CD14-positive monocyte (primary cell): ENCODE data around the gene VASN. TPM values are rescaled to one million over a fixed set of nuclear protein-coding genes. Genes with fewer than 3 reads are reported as not detected.

Source experiments
- DNase-seq, 3 donors: peaks; one replicate each; pipeline ENCODE4 v3.0.0-alpha.2; 2011 to 2022
- H2AFZ ChIP-seq: 2 replicates; pipeline ENCODE4 v1.6.0; 2012; ENCODE audit warnings: mild to moderate bottlenecking, low read depth, low read length, inconsistent platforms; ENCODE audit not compliant: insufficient read depth, poor library complexity, severe bottlenecking
- H3K27ac ChIP-seq, 2 donors: 1 replicate in 1 of 2; 2 replicates in 1 of 2; pipeline ENCODE4 v1.5.1; 2012 to 2013; ENCODE audit warnings: low read length in 2 of 2, control low read depth in 1 of 2, inconsistent platforms in 1 of 2, low read depth in 1 of 2, mild to moderate bottlenecking in 1 of 2
- H3K27me3 ChIP-seq, 2 donors: one replicate each; pipeline versions ENCODE4 v1.6.0 to v1.6.1; 2011 to 2013; ENCODE audit warnings: low read length in 2 of 2; ENCODE audit not compliant: control insufficient read depth in 2 of 2, insufficient read depth in 2 of 2
- H3K36me3 ChIP-seq, 2 donors: replicated peaks in 1 of 2; 1 replicate in 1 of 2; 2 replicates in 1 of 2; pipeline versions ENCODE4 v1.5.1 to v1.6.1; 2012 to 2013; ENCODE audit warnings: low read length in 2 of 2, control low read depth in 1 of 2, inconsistent platforms in 1 of 2, mild to moderate bottlenecking in 1 of 2; ENCODE audit not compliant: insufficient read depth in 2 of 2, control insufficient read depth in 1 of 2
- H3K4me1 ChIP-seq, 2 donors: 1 replicate in 1 of 2; 2 replicates in 1 of 2; pipeline versions ENCODE4 v1.5.1 to v1.6.1; 2012 to 2013; ENCODE audit warnings: low read length in 2 of 2, control low read depth in 1 of 2, inconsistent platforms in 1 of 2, mild to moderate bottlenecking in 1 of 2, moderate library complexity in 1 of 2; ENCODE audit not compliant: insufficient read depth in 2 of 2, control insufficient read depth in 1 of 2
- H3K4me2 ChIP-seq: replicated peaks from 2 replicates; pipeline ENCODE3; 2012; ENCODE audit warnings: low read length, moderate library complexity, mild to moderate bottlenecking; ENCODE audit not compliant: poor library complexity, severe bottlenecking; ENCODE audit errors: extremely low read depth
- H3K4me3 ChIP-seq, 3 experiments: fragments of 200-600 bp in 1 of 3; sonication (generic) in 1 of 3; replicated peaks in 1 of 3; 1 replicate in 2 of 3; 2 replicates in 1 of 3; pipeline ENCODE4 v1.5.1; 2011 to 2013; ENCODE audit warnings: low read length in 3 of 3, mild to moderate bottlenecking in 3 of 3, control low read depth in 2 of 3, low read depth in 2 of 3, inconsistent platforms in 1 of 3, moderate library complexity in 1 of 3
- H3K79me2 ChIP-seq: 2 replicates; pipeline ENCODE4 v1.6.0; 2012; ENCODE audit warnings: mild to moderate bottlenecking, control low read depth, inconsistent platforms, low read length, moderate library complexity; ENCODE audit not compliant: insufficient read depth
- H3K9ac ChIP-seq: 2 replicates; pipeline ENCODE4 v1.6.0; 2017; ENCODE audit warnings: low read length, mild to moderate bottlenecking; ENCODE audit not compliant: insufficient read depth, poor library complexity, severe bottlenecking
- H3K9me3 ChIP-seq, 2 donors: replicated peaks in 1 of 2; 1 replicate in 1 of 2; 2 replicates in 1 of 2; pipeline versions ENCODE4 v1.5.1 to v1.6.1; 2012 to 2013; ENCODE audit warnings: low read length in 2 of 2, control low read depth in 1 of 2; ENCODE audit not compliant: control insufficient read depth in 1 of 2, insufficient read depth in 1 of 2
- H4K20me1 ChIP-seq: 2 replicates; pipeline ENCODE4 v1.6.0; 2012; ENCODE audit warnings: mild to moderate bottlenecking, low read length, control low read depth, moderate library complexity; ENCODE audit not compliant: insufficient read depth
- H3K27ac Mint-ChIP-seq, 7 donors: one replicate each; pipeline ENCODE4 v1.8.0; 2020; ENCODE audit warnings: mild to moderate bottlenecking in 7 of 7, mixed read lengths in 7 of 7, moderate library complexity in 6 of 7, inconsistent platforms in 2 of 7
- H3K27me3 Mint-ChIP-seq, 3 donors: one replicate each; pipeline ENCODE4 v1.8.0; 2021 to 2022; ENCODE audit warnings: low read depth in 3 of 3, mild to moderate bottlenecking in 3 of 3, mixed read lengths in 3 of 3, moderate library complexity in 3 of 3, inconsistent platforms in 1 of 3
- H3K36me3 Mint-ChIP-seq, 2 donors: one replicate each; pipeline ENCODE4 v1.8.0; 2020; ENCODE audit warnings: mixed read lengths in 2 of 2, inconsistent platforms in 1 of 2, mild to moderate bottlenecking in 1 of 2
- H3K4me1 Mint-ChIP-seq: one replicate; pipeline ENCODE4 v1.8.0; 2020; ENCODE audit warnings: mild to moderate bottlenecking, mixed read lengths
- H3K4me3 Mint-ChIP-seq, 2 donors: one replicate each; pipeline ENCODE4 v1.8.0; 2020; ENCODE audit warnings: mild to moderate bottlenecking in 2 of 2, mixed read lengths in 2 of 2, moderate library complexity in 1 of 2
- H3K9me3 Mint-ChIP-seq, 7 donors: one replicate each; pipeline ENCODE4 v1.8.0; 2020 to 2022; ENCODE audit warnings: mixed read lengths in 7 of 7, mild to moderate bottlenecking in 6 of 7, moderate library complexity in 6 of 7, inconsistent platforms in 2 of 7
- WGBS: methylation state at CpG from one replicate; pipeline ENCODE4 v1.1.5; 2013; ENCODE audit warnings: missing lambda C conversion rate; ENCODE audit not compliant: insufficient coverage; 5-methylcytosine and 5-hydroxymethylcytosine counted together
- intact Hi-C, 2 donors: fragments of 100-400 bp; cut with micrococcal nuclease; formaldehyde crosslinking; loops; one replicate each; pipeline versions ENCODE4 v1.15.0 to v1.15.1; 2023
- polyA plus RNA-seq, 3 donors: library from polyadenylated mRNA; depleted of rRNA in 1 of 3; unstranded in 2 of 3; stranded (reverse) in 1 of 3; fragments of 300-500 nt in 2 of 3; fragments of >200 nt in 1 of 3; fragmentation: Illumina TruSeq in 2 of 3; gene quantifications; 1 replicate in 2 of 3; 2 replicates in 1 of 3; pipeline ENCODE4 v1.2.3, GENCODE V29; 2012 to 2021
- TF ChIP-seq, protein P1 (sequence below): fragments of 200-600 bp; IDR thresholded peaks from one replicate; pipeline ENCODE4 v1.8.0; 2022; ENCODE audit warnings: antibody characterized with exemption, mild to moderate bottlenecking

The VASN gene
- polyA plus RNA-seq, 3 donors, result 0.03 TPM; not detected in 2

DNA sequence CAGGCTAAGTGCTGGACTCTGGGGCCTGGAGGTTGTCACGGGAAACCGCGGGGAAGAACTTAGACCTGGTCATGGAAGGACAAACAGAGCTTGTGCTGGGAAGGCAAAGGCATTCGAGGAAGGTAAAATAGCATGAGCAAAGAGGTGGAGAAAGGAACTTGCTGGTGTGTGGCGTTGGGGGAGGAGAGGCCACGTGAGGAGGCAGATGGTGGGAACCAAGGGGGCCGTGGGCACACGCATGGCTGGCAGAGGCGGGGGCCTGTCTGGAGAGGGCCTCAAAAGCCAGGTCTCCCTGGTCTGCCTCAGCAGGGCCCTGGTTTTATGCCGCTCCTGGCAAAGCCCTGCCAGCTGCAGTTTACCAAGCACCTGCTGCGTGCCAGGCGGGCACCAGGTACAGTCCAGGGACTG lies 29.4 kb downstream of the VASN start:
- Histone ChIP-seq H2AFZ (no peak overlapping the region), H3K27me3 (no peaks in the 10 kb centered on the region), H3K4me2 (no peak overlapping the region), H3K9ac (no peak overlapping the region), H3K9me3 (no peaks in the 10 kb centered on the region), H3K4me1 (peaks cover 16 to 28% of the 10 kb centered on the region in 2 donors), H3K4me3 (no peak overlapping the region), H3K36me3 (peaks cover 53 to 87% of the 10 kb centered on the region in 2 donors), H3K27ac (no peak overlapping the region), H3K79me2 (peaks cover 45% of the 10 kb centered on the region), H4K20me1 (peaks cover 99% of the 10 kb centered on the region)
- Mint-ChIP-seq H3K9me3 (no peaks in the 10 kb centered on the region), H3K4me1 (peaks cover 19% of the 10 kb centered on the region), H3K27ac (peak overlapping the region in 3 of 7 donors; percentile 6 to 85 (median 69)), H3K4me3 (no peak overlapping the region), H3K36me3 (peaks cover 57 to 86% of the 10 kb centered on the region in 2 donors), H3K27me3 (no peaks in the 10 kb centered on the region)
- WGBS, result 99% methylated on average over 9 of the region's 12 CpGs
- no peak for DNase-seq
- intact Hi-C loops, result no loop called here
- TF ChIP-seq, protein P1, sequence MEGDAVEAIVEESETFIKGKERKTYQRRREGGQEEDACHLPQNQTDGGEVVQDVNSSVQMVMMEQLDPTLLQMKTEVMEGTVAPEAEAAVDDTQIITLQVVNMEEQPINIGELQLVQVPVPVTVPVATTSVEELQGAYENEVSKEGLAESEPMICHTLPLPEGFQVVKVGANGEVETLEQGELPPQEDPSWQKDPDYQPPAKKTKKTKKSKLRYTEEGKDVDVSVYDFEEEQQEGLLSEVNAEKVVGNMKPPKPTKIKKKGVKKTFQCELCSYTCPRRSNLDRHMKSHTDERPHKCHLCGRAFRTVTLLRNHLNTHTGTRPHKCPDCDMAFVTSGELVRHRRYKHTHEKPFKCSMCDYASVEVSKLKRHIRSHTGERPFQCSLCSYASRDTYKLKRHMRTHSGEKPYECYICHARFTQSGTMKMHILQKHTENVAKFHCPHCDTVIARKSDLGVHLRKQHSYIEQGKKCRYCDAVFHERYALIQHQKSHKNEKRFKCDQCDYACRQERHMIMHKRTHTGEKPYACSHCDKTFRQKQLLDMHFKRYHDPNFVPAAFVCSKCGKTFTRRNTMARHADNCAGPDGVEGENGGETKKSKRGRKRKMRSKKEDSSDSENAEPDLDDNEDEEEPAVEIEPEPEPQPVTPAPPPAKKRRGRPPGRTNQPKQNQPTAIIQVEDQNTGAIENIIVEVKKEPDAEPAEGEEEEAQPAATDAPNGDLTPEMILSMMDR, result no peak

GRCh38 chr16:4401510-4401909 lies 29.9 kb downstream of the VASN start:
- Histone ChIP-seq H3K4me1 (peaks cover 16 to 28% of the 10 kb centered on the region in 2 donors), H3K9me3 (no peaks in the 10 kb centered on the region), H3K27me3 (no peaks in the 10 kb centered on the region), H3K9ac (no peak overlapping the region), H4K20me1 (peaks cover 99% of the 10 kb centered on the region), H3K4me2 (no peak overlapping the region), H3K27ac (no peak overlapping the region), H3K36me3 (peaks cover 53 to 87% of the 10 kb centered on the region in 2 donors), H3K79me2 (peaks cover 42% of the 10 kb centered on the region), H2AFZ (no peak overlapping the region), H3K4me3 (no peak overlapping the region)
- Mint-ChIP-seq H3K36me3 (peaks cover 56 to 86% of the 10 kb centered on the region in 2 donors), H3K27me3 (peaks cover 0 to 1% (median 0%) of the 10 kb centered on the region in 3 donors), H3K4me3 (no peak overlapping the region), H3K4me1 (peaks cover 19% of the 10 kb centered on the region), H3K9me3 (no peaks in the 10 kb centered on the region), H3K27ac (peak overlapping the region in 3 of 7 donors; percentile 1 to 68 (median 6))
- no peak for DNase-seq
- TF ChIP-seq, protein P1, result no peak
- intact Hi-C loops, result no loop called here
- WGBS, result 97% methylated on average over 6 of the region's 12 CpGs
